Measurements from ENCODE around the gene GRIN2C.

DNA sequence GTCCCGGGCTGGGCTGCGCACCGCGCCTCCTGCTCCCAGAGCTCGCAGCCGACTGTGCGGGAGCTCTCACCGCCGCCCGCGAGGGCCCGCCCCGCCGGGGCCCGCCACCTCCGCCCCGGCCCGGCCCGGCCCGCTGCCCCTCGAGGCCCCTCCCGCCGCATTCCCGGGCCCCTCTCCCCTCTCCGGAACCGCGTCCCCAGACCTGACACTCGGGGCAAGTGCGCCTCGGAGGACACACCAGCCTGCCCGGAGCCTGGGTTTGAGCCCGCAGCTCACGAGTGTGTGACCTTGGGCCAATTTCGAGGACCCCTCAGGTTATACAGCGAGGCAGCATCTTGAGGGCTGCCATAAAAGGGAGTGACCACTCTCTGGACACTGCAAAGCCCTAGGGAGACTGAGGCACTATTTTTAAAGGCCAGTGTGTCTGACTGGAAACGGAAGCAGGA is 2.0 kb upstream of the GRIN2C start:
- TF ChIP-seq, protein P1, sequence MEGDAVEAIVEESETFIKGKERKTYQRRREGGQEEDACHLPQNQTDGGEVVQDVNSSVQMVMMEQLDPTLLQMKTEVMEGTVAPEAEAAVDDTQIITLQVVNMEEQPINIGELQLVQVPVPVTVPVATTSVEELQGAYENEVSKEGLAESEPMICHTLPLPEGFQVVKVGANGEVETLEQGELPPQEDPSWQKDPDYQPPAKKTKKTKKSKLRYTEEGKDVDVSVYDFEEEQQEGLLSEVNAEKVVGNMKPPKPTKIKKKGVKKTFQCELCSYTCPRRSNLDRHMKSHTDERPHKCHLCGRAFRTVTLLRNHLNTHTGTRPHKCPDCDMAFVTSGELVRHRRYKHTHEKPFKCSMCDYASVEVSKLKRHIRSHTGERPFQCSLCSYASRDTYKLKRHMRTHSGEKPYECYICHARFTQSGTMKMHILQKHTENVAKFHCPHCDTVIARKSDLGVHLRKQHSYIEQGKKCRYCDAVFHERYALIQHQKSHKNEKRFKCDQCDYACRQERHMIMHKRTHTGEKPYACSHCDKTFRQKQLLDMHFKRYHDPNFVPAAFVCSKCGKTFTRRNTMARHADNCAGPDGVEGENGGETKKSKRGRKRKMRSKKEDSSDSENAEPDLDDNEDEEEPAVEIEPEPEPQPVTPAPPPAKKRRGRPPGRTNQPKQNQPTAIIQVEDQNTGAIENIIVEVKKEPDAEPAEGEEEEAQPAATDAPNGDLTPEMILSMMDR (IDR thresholded peaks at IDR 0.05) = no peak
- TF ChIP-seq POLR2A (IDR thresholded peaks at IDR 0.05) = no peak
